ENCODE data around the gene TRIM44.
"Not testable (repeated sequence)": the region's sequence is repeated elsewhere in the genome, so short reads cannot be mapped to it uniquely, and the experiment has no call there.

TRIM44 gene

GRCh38 chr11:35838697-35839367, 176.3 kb downstream of the TRIM44 start:
- intact Hi-C loops (cut with DNase I); DNase-seq: not testable (repeated sequence)

GRCh38 chr11:35839368-35840161, 177.0 kb downstream of the TRIM44 start:
- DNase-seq: no peak
- intact Hi-C loops (cut with DNase I): no loop called here

DNA sequence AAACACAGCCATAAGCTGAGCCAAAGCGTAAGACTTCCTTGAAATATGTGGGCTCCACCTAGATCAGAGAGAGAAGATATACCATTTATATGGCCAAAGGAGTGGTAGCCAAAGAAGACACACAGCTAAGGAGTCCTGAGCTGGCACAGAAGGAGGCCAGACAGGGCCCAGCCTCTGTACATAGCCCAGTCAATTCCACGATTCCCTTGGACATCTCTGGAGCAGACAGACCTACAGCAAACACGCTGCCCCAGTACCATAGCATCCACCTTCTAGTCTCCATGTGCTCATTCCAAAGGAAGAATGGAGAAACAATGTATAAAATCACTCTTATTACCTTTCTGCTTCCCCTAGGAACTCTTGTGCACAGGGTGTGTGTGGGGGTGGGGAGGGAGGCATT, 179.2 kb downstream of the TRIM44 start:
- intact Hi-C loops (cut with DNase I): no loop called here
- DNase-seq: no peak

- no peak for DNase-seq
- intact Hi-C loops (cut with DNase I): no loop called here
Measured at GRCh38 chr11:35842958-35843357, 180.4 kb downstream of the TRIM44 start.

DNA sequence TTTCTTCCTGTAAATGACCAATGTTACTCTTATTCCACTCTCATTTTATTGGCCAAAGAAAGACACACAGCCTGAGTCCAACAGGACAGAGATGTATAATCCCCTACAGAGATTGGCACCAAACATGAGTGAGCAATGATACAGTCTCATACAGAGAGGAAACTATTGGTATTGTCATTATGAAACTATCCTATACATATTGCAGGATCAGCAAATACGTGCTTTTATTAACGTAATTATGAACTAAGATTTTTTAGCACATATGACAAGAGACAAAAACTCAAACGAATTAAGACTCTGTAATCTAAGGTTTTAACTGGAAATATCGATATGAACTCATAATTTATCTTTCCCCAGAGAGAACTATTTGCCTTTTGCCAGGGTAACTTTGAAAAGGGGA, 182.0 kb downstream of the TRIM44 start:
- intact Hi-C loops (cut with DNase I): no loop called here
- DNase-seq: no peak

DNA sequence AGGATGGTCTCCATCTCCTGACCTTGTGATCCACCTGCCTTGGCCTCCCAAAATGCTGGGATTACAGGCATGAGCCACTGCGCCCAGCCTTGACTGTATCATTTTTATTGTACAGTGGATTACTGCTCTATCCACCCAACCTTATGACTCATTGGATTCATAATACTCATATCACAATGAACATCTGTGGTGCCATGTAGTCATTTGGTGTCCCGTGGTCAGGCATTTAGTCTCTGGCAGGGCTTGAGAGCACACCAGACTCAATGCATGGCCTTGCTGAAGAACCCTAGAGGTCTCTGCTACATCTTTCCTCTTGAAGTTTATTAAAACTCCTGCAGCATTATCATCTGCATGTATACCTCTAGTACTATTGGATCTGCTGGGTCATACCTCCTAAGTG, 183.3 kb downstream of the TRIM44 start:
- intact Hi-C loops (cut with DNase I): no loop called here
- DNase-seq: no peak

- DNase-seq: no peak
- intact Hi-C loops (cut with DNase I): no loop called here
Measured at GRCh38 chr11:35846874-35847273, 184.3 kb downstream of the TRIM44 start.

DNA sequence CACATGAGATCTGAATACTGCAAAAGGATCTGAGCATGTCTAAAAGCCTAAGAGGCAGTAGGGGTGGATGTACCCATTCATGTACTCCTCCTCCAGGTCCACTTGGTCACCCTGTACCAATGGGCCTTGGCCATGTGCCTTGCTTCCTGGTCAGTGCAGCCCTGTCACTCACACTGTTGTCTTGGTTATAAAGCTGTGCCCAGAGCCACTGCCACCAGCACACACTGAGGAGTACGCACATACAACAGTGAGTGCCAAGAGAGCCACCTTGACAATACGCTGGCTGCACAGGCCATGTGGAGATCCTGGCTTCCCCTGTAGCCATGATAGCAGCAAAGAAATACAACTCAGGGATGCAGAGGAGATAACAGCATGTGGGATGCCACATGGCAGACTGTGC, 184.9 kb downstream of the TRIM44 start:
- no peak for DNase-seq
- intact Hi-C loops (cut with DNase I): no loop called here

- intact Hi-C loops (cut with DNase I): no loop called here
- no peak for DNase-seq
Measured at GRCh38 chr11:35848616-35849015, 186.0 kb downstream of the TRIM44 start.

GRCh38 chr11:35850191-35850590, 187.6 kb downstream of the TRIM44 start:
- DNase-seq: no peak
- intact Hi-C loops (cut with DNase I): no loop called here

- intact Hi-C loops (cut with DNase I): no loop called here
- DNase-seq: no peak
Measured at GRCh38 chr11:35851342-35851741, 188.8 kb downstream of the TRIM44 start.

DNA sequence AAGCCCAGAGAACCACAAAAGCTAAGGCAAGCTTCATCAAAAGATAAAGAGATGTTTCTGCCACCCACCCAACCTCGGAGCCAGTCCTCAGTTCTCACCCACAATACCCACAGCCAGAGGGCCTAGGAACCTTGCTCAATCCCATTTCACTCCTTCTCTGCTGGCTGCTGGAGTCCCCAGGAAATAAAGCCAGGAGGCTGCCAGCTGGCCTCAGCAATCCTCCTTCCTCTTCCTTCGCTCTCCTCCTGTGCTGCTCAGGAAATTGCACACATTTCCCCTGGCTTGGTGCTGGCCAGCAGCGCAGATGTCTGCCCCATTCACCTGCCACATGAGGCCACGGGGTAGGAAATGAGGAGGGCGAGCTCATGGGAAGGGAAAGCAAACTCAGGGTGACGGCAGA, 189.5 kb downstream of the TRIM44 start:
- intact Hi-C loops (cut with DNase I): no loop called here
- peak in 7 of 10 donors; percentile 11 to 83 (median 31) for DNase-seq

GRCh38 chr11:35853971-35854370, 191.4 kb downstream of the TRIM44 start:
- no peak for DNase-seq
- intact Hi-C loops (cut with DNase I): no loop called here

DNA sequence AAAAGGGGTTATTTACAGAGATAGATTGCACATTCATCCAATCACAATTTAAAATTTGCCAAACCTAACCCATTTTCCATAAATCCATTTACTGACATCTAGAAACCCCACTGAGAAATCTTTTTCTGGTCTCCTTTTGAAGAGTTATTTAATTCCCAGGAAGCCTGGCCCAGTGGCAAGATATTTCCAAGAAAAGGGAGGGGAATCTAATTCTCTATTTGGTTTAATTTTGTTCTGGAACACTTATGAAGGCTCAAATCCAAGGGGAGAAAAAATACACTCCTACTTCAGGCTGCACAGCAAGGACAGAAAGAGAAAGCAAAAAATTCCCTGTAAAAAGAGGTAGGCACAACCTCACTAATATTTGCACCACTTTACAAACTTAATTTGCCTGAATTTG, 193.1 kb downstream of the TRIM44 start:
- no peak for DNase-seq
- intact Hi-C loops (cut with DNase I): no loop called here

DNA sequence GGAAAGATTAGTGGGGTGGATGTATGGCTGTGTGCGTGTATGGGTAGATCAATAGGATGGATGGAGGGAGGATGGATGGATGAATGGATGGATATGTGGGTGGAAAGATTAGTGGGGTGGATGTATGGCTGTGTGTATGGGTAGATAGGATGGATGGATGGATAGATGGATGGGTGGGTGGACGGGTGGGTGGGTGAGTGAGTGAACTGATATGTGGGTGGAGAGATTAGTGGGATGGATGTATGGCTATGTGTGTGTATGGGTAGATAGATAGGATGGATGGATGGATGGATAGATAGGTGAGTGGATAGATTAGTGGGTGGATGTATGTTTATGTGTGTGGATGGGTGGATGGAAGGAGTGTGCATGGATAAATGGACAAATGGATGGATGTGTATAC, 193.7 kb downstream of the TRIM44 start:
- intact Hi-C loops (cut with DNase I): no loop called here

GRCh38 chr11:35856756-35857155, 194.2 kb downstream of the TRIM44 start:
- intact Hi-C loops (cut with DNase I): no loop called here
- DNase-seq: no peak

More for the DNA sequence above, 193.7 kb downstream of the TRIM44 start:
- no peak for DNase-seq

- intact Hi-C loops (cut with DNase I): no loop called here
- no peak for DNase-seq
Measured at GRCh38 chr11:35857922-35858321, 195.3 kb downstream of the TRIM44 start.

DNA sequence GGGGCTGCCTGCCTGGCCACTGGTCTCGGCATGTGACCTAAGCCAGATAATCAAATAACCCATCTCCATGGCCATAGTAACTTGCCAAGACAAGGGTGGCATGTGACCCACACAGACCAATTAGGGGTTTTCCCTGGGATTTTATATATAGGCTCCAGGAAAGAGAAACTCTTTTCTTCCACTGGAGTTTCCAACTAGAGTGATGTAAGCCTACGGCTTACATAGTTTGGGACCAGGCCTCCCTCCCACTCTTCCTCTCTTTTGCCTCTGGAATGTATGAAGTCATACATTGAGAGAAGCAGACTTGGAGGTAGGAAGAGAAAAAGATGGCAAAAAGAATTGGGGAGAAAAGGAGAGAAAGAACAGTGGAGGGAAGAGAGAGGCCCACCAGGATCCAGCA, 196.7 kb downstream of the TRIM44 start:
- no peak for DNase-seq
- intact Hi-C loops (cut with DNase I): no loop called here

DNA sequence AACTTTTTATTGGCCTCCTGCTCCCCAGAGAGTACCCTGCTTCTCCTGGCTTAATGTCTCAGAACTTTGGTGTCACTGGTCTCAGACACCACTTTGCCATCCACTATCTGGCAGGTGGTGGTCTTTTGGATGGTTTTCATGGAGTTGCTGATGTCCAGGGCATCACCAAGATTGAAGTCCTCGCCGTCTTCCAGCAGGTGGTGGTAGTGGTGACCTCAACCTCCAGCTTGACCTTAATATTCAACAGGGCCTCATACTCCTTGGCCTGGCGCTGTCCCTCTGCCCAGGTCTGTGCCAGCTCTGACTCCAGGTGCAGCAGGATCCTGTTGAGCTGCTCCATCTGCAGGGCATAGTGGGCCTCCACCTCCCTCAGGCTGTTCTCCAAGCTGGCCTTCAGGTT, 197.6 kb downstream of the TRIM44 start:
- intact Hi-C loops (cut with DNase I); DNase-seq: not testable (repeated sequence)

GRCh38 chr11:35861191-35861590, 198.6 kb downstream of the TRIM44 start:
- DNase-seq: peak in 1 of 10 donors; percentile 76
- intact Hi-C loops (cut with DNase I): no loop called here

- no peak for DNase-seq
- intact Hi-C loops (cut with DNase I): no loop called here
Measured at GRCh38 chr11:35862666-35863065, 200.1 kb downstream of the TRIM44 start.

GRCh38 chr11:35864131-35864530, 201.6 kb downstream of the TRIM44 start:
- intact Hi-C loops (cut with DNase I): no loop called here
- no peak for DNase-seq

All from posterior cingulate gyrus (tissue), 11 donors.